Occipital lobe (tissue), 2 donors: ENCODE data around the gene CTPS2. TPM values are rescaled to one million over a fixed set of nuclear protein-coding genes. Genes with fewer than 3 reads are reported as not detected.
A peak's percentile ranks its signal among the peaks of the same experiment; 100 is the strongest.
"Not testable (repeated sequence)": the region's sequence is repeated elsewhere in the genome, so short reads cannot be mapped to it uniquely, and the experiment has no call there.

Source experiments
- DNase-seq: peaks from one replicate; lab custom pipeline; 2025; lab: John Stamatoyannopoulos, UW
- total RNA-seq: library from RNA; depleted of rRNA; stranded (reverse); fragments of >200 nt; gene quantifications from one replicate; pipeline ENCODE4 v1.2.3, GENCODE V29; 2014

The CTPS2 gene
- total RNA-seq = 33.4 TPM

- peak; percentile 5 for DNase-seq
Observed at GRCh38 chrX:16712548-16713155, at the start of gene CTPS2. Gene CTPS2, minus strand, starts transcription at chrX:16712669. Its CDS starts 9,767 bp downstream, at chrX:16702902.

GRCh38 chrX:16761500-16761899 is 49.0 kb upstream of the CTPS2 start:
- DNase-seq = not testable (repeated sequence)

GRCh38 chrX:16756724-16757123 is 44.3 kb upstream of the CTPS2 start:
- DNase-seq = no peak

- no peak for DNase-seq
Observed at GRCh38 chrX:16754019-16754418, 41.5 kb upstream of the CTPS2 start.

- DNase-seq = no peak
Observed at GRCh38 chrX:16750136-16750535, 37.7 kb upstream of the CTPS2 start.

GRCh38 chrX:16748425-16748824 is 36.0 kb upstream of the CTPS2 start:
- no peak for DNase-seq

GRCh38 chrX:16745659-16746058 is 33.2 kb upstream of the CTPS2 start:
- no peak for DNase-seq

- no peak for DNase-seq
Observed at GRCh38 chrX:16745102-16745501, 32.6 kb upstream of the CTPS2 start.

GRCh38 chrX:16743604-16744325 is 31.3 kb upstream of the CTPS2 start:
- no peak for DNase-seq

- DNase-seq = no peak
Observed at GRCh38 chrX:16739574-16739973, 27.1 kb upstream of the CTPS2 start.

- no peak for DNase-seq
Observed at GRCh38 chrX:16737024-16737423, 24.6 kb upstream of the CTPS2 start.

- no peak for DNase-seq
Observed at GRCh38 chrX:16733013-16733412, 20.5 kb upstream of the CTPS2 start.

GRCh38 chrX:16730450-16730849 is 18.0 kb upstream of the CTPS2 start:
- DNase-seq = no peak

- no peak for DNase-seq
Observed at GRCh38 chrX:16727637-16728036, 15.2 kb upstream of the CTPS2 start.

GRCh38 chrX:16726347-16726988 is 14.0 kb upstream of the CTPS2 start:
- DNase-seq = not testable (repeated sequence)

GRCh38 chrX:16725072-16725471 is 12.6 kb upstream of the CTPS2 start:
- DNase-seq = no peak

GRCh38 chrX:16722481-16722880 is 10.0 kb upstream of the CTPS2 start:
- DNase-seq = no peak

GRCh38 chrX:16719334-16720084 is 7.0 kb upstream of the CTPS2 start, which contains the start of gene SYAP1:
Gene SYAP1, plus strand, starts transcription at chrX:16719612. Its CDS starts 113 bp downstream, at chrX:16719725.
- peak; percentile 91 for DNase-seq

- DNase-seq = no peak
Observed at GRCh38 chrX:16718824-16719333, 6.4 kb upstream of the CTPS2 start.

GRCh38 chrX:16716451-16716850 is 4.0 kb upstream of the CTPS2 start:
- DNase-seq = not testable (repeated sequence)

GRCh38 chrX:16715638-16716037 is 3.2 kb upstream of the CTPS2 start:
- DNase-seq = not testable (repeated sequence)

- DNase-seq = no peak
Observed at GRCh38 chrX:16714504-16714903, 2.0 kb upstream of the CTPS2 start.
